Peyer's patch (tissue), 4 donors: Measurements from ENCODE around the gene KLHL29.

ENCODE experiments used
- CTCF ChIP-seq, 6 experiments: fragments of 450-650 bp in 4 of 6; fragments of 200-600 bp in 2 of 6; sonication (generic) in 1 of 6; IDR thresholded peaks; one replicate each; pipeline ENCODE4 v1.5.1; 2017 to 2019; ENCODE audit warnings: antibody characterized with exemption in 6 of 6, mild to moderate bottlenecking in 3 of 6, moderate library complexity in 1 of 6
- POLR2A ChIP-seq, 2 donors: fragments of 450-650 bp; IDR thresholded peaks; one replicate each; pipeline ENCODE4 v1.5.1; 2017; ENCODE audit warnings: antibody characterized with exemption in 2 of 2, mild to moderate bottlenecking in 2 of 2, moderate library complexity in 2 of 2

- TF ChIP-seq CTCF (IDR thresholded peaks at IDR 0.05): no peak
- no peak for TF ChIP-seq POLR2A (IDR thresholded peaks at IDR 0.05)
Measured at GRCh38 chr2:23622966-23623675, 238.1 kb downstream of the KLHL29 start.
